Pancreas (tissue), 10 donors: ENCODE results near the gene TBX4. TPM values are rescaled to one million over a fixed set of nuclear protein-coding genes. Genes with fewer than 3 reads are reported as not detected.

Source experiments
- ATAC-seq, 4 donors: fragments of 200-7000 bp; cut with Tn5 transposase; one replicate each; pipeline versions ENCODE4 v1.8.0 to v1.9.1; 2020; ENCODE audit warnings: mild to moderate bottlenecking in 4 of 4, moderate library complexity in 4 of 4
- DNase-seq, 6 donors: peaks; one replicate each; pipeline ENCODE4 v3.0.0-alpha.2; 2020
- FAIRE-seq: peaks from 2 replicates; lab custom pipeline; 2012; peaks lifted over from hg19 to GRCh38; lab: Jason Lieb, UNC
- H3K27ac ChIP-seq, 4 donors: fragments of 200-600 bp; sonication (generic); 1 replicate in 3 of 4; 2 replicates in 1 of 4; pipeline versions ENCODE4 v1.5.0 to v1.8.0; 2020
- H3K27me3 ChIP-seq, 4 donors: fragments of 200-600 bp; one replicate each; pipeline ENCODE4 v1.8.0; 2021
- H3K36me3 ChIP-seq, 3 donors: fragments of 200-600 bp; sonication (generic) in 1 of 3; one replicate each; pipeline versions ENCODE4 v1.5.0 to v1.8.0; 2020 to 2021
- H3K4me1 ChIP-seq, 3 donors: fragments of 200-600 bp; one replicate each; pipeline ENCODE4 v1.8.0; 2021
- H3K4me3 ChIP-seq, 4 donors: fragments of 200-600 bp; sonication (generic) in 2 of 4; one replicate each; pipeline versions ENCODE4 v1.5.0 to v1.8.0; 2020 to 2021
- H3K9me3 ChIP-seq, 4 donors: fragments of 200-600 bp; one replicate each; pipeline ENCODE4 v1.8.0; 2021
- CTCF ChIP-seq, 4 donors: fragments of 200-600 bp; sonication (generic) in 3 of 4; IDR thresholded peaks; one replicate each; pipeline versions ENCODE4 v1.5.0 to v1.8.0; 2021; ENCODE audit warnings: antibody characterized with exemption in 4 of 4
- WGBS, 2 donors: extraction: QIAGEN DNeasy Blood & Tissue Kit; methylation state at CpG; one replicate each; pipeline ENCODE4 v1.1.7; 2013; 5-methylcytosine and 5-hydroxymethylcytosine counted together
- intact Hi-C, 3 donors: fragments of 100-400 bp; cut with DNase I; formaldehyde crosslinking; loops; one replicate each; pipeline versions ENCODE4 v1.11.1 to v1.14.2; 2022
- polyA plus RNA-seq, 2 donors: library from polyadenylated mRNA; stranded (reverse); fragments of 200-250 nt; gene quantifications; one replicate each; pipeline ENCODE4 v1.2.3, GENCODE V29; 2013
- total RNA-seq, 6 donors: library from RNA; stranded (reverse); fragmentation: NEBNext Ultra II Directional in 4 of 6; extraction: Animal tissue kit (Norgen Biotek cat#: 25700) in 4 of 6; gene quantifications; one replicate each; pipeline versions ENCODE4 v1.2.1 to v1.2.4, GENCODE V29; 2021 to 2023
- donor health status: healthy with polysubstance abuse.
- donor health status: DM: no; HTN: no; CAD: no; lungs with moderate emphysema.
- donor health status: DM: no; HTN: no; CAD: no.
- donor health status: control.
- donor health status: control.
- donor health status: Bipolar disorder and iron deficiency.
- donor health status: DM: yes; HTN: yes; CAD: no.
- donor health status: DM: no; HTN: no; CAD: no.
- donor health status: DM: no; HTN: no; CAD: no.
- donor health status: DM: yes; HTN: yes; CAD: no.

TBX4 gene
- total and polyA plus RNA-seq, 8 donors = not detected

GRCh38 chr17:61416540-61417363 lies 35.5 kb upstream of the TBX4 start:
- Histone ChIP-seq H3K27me3 (no peaks in the 10 kb centered on the region), H3K4me3 (peak overlapping the region in 1 of 4 donors; percentile 2), H3K27ac (no peak overlapping the region), H3K4me1 (peaks cover 0 to 9% (median 2%) of the 10 kb centered on the region in 3 donors), H3K36me3 (no peaks in the 10 kb centered on the region), H3K9me3 (no peaks in the 10 kb centered on the region)
- intact Hi-C loops = loop anchor here in 2 of 3 donors (5.0 to 10.0 kb wide), 3 partner anchors 131 to 418 kb away; no protein-coding TSS in a partner anchor
- 21% methylated on average over 35 to 43 of the region's 43 CpGs for WGBS, 2 donors
- no peak for FAIRE-seq
- peak; percentile 45 to 77 (median 73) for ATAC-seq
- DNase-seq = peak; percentile 71 to 92 (median 82)
- TF ChIP-seq CTCF (IDR thresholded peaks at IDR 0.05) = peak; percentile 84 to 95 (median 91)

- H3K9me3 ChIP-seq = no peaks in the 10 kb centered on the region
- H3K27me3 ChIP-seq = no peaks in the 10 kb centered on the region
- H3K4me1 ChIP-seq = peaks cover 0 to 4% (median 0%) of the 10 kb centered on the region in 3 donors
- H3K36me3 ChIP-seq = no peaks in the 10 kb centered on the region
- intact Hi-C loops = loop anchor here in 2 of 3 donors (5.0 to 10.0 kb wide), 3 partner anchors 129 to 416 kb away; no protein-coding TSS in a partner anchor
- no peak for FAIRE-seq
- TF ChIP-seq CTCF (IDR thresholded peaks at IDR 0.05) = no peak
- H3K4me3 ChIP-seq = no peak overlapping the region
- WGBS, 2 donors = 89 to 93% methylated on average over 2 of the region's 2 CpGs
- no peak overlapping the region for H3K27ac ChIP-seq
- ATAC-seq = no peak
- no peak for DNase-seq
Observed at GRCh38 chr17:61418449-61418848, 33.8 kb upstream of the TBX4 start.

GRCh38 chr17:61419496-61420046 lies 32.7 kb upstream of the TBX4 start:
- DNase-seq (no peak), FAIRE-seq (no peak), ATAC-seq (no peak)
- 72 to 81% methylated on average over 8 of the region's 8 CpGs for WGBS, 2 donors
- peaks cover 0 to 4% (median 0%) of the 10 kb centered on the region in 3 donors for H3K4me1 ChIP-seq
- TF ChIP-seq CTCF (IDR thresholded peaks at IDR 0.05) = no peak
- no peaks in the 10 kb centered on the region for H3K9me3 ChIP-seq
- no peaks in the 10 kb centered on the region for H3K27me3 ChIP-seq
- H3K4me3 ChIP-seq = no peak overlapping the region
- intact Hi-C loops = loop anchor here in 2 of 3 donors (5.0 to 10.0 kb wide), 3 partner anchors 128 to 415 kb away; no protein-coding TSS in a partner anchor
- H3K27ac ChIP-seq = no peak overlapping the region
- H3K36me3 ChIP-seq = no peaks in the 10 kb centered on the region

GRCh38 chr17:61420052-61420451 lies 32.2 kb upstream of the TBX4 start:
- ATAC-seq (no peak), DNase-seq (no peak), FAIRE-seq (no peak)
- no peak overlapping the region for H3K27ac ChIP-seq
- no peaks in the 10 kb centered on the region for H3K9me3 ChIP-seq
- TF ChIP-seq CTCF (IDR thresholded peaks at IDR 0.05) = no peak
- intact Hi-C loops = no loop called here
- no peaks in the 10 kb centered on the region for H3K27me3 ChIP-seq
- no peaks in the 10 kb centered on the region for H3K36me3 ChIP-seq
- 69 to 81% methylated on average over 4 of the region's 4 CpGs for WGBS, 2 donors
- H3K4me1 ChIP-seq = peaks cover 0 to 4% (median 0%) of the 10 kb centered on the region in 3 donors
- no peak overlapping the region for H3K4me3 ChIP-seq
